ACC112 (cell line): ENCODE measurements around the gene RAB7A.
"Not testable (repeated sequence)": the region's sequence is repeated elsewhere in the genome, so short reads cannot be mapped to it uniquely, and the experiment has no call there.

ENCODE experiments used
- H2AFZ ChIP-seq: fragments of 200-600 bp; sonication (generic); one replicate; pipeline ENCODE4 v1.6.0; 2017; ENCODE audit warnings: antibody characterized with exemption, low read length; ENCODE audit not compliant: unreplicated experiment
- H3K27ac ChIP-seq: fragments of 200-600 bp; sonication (generic); 2 replicates; pipeline ENCODE4 v1.5.1; 2014; ENCODE audit warnings: low read depth, mild to moderate bottlenecking, antibody characterized with exemption, low read length, moderate library complexity
- H3K27me3 ChIP-seq: fragments of 200-600 bp; sonication (generic); 2 replicates; pipeline ENCODE4 v1.6.1; 2014; ENCODE audit warnings: mild to moderate bottlenecking, antibody characterized with exemption, low read length, moderate library complexity, mixed read lengths; ENCODE audit not compliant: insufficient read depth
- H3K36me3 ChIP-seq: fragments of 200-600 bp; sonication (generic); 2 replicates; pipeline ENCODE4 v1.6.1; 2016; ENCODE audit warnings: mild to moderate bottlenecking, antibody characterized with exemption, low read length, moderate library complexity, mixed read lengths; ENCODE audit not compliant: insufficient read depth
- H3K4me1 ChIP-seq: fragments of 200-600 bp; sonication (generic); one replicate; pipeline ENCODE4 v1.6.1; 2016; ENCODE audit warnings: low read length, mixed read lengths; ENCODE audit not compliant: insufficient read depth, unreplicated experiment, control insufficient read depth
- H3K4me3 ChIP-seq: fragments of 200-600 bp; sonication (generic); 2 replicates; pipeline ENCODE4 v1.5.1; 2014; ENCODE audit warnings: mild to moderate bottlenecking, low read depth, low read length
- H3K79me2 ChIP-seq: fragments of 200-600 bp; sonication (generic); one replicate; pipeline ENCODE4 v1.6.0; 2016; ENCODE audit warnings: low read length; ENCODE audit not compliant: control insufficient read depth, unreplicated experiment, insufficient read depth

Gene RAB7A

GRCh38 chr3:128712848-128713247, 13.1 kb upstream of the RAB7A start:
- Histone ChIP-seq H2AFZ (no peak overlapping the region), H3K27ac (no peak overlapping the region), H3K4me3 (no peak overlapping the region), H3K4me1 (no peaks in the 10 kb centered on the region), H3K36me3 (no peaks in the 10 kb centered on the region), H3K27me3 (peaks cover 6% of the 10 kb centered on the region; the same call in 1 of the 2 replicates), H3K79me2 (no peaks in the 10 kb centered on the region)

GRCh38 chr3:128714887-128715491, 11.0 kb upstream of the RAB7A start:
- Histone ChIP-seq H3K4me3 (no peak overlapping the region), H3K27ac (no peak overlapping the region), H3K36me3 (no peaks in the 10 kb centered on the region), H3K27me3 (peaks cover 6% of the 10 kb centered on the region; the same call in 1 of the 2 replicates), H3K79me2 (no peaks in the 10 kb centered on the region), H2AFZ (no peak overlapping the region), H3K4me1 (no peaks in the 10 kb centered on the region)

GRCh38 chr3:128718892-128719291, 7.1 kb upstream of the RAB7A start:
- not testable (repeated sequence) for H3K79me2 ChIP-seq, H3K4me1 ChIP-seq, H3K27me3 ChIP-seq, H3K4me3 ChIP-seq, H2AFZ ChIP-seq, H3K36me3 ChIP-seq, H3K27ac ChIP-seq

GRCh38 chr3:128720891-128721290, 5.1 kb upstream of the RAB7A start:
- no peak overlapping the region for H3K4me3 ChIP-seq
- no peaks in the 10 kb centered on the region for H3K4me1 ChIP-seq
- H3K27me3 ChIP-seq = 0 out of 2 replicates have a peak, but pooled peaks cover 5% of the 10 kb centered on the region
- no peak overlapping the region for H3K27ac ChIP-seq
- no peaks in the 10 kb centered on the region for H3K36me3 ChIP-seq
- H2AFZ ChIP-seq = no peak overlapping the region
- H3K79me2 ChIP-seq = peaks cover 7% of the 10 kb centered on the region

GRCh38 chr3:128723477-128723876, 2.5 kb upstream of the RAB7A start:
- no peaks in the 10 kb centered on the region for H3K36me3 ChIP-seq
- H3K27ac ChIP-seq = no peak overlapping the region
- H3K27me3 ChIP-seq = 0 out of 2 replicates have a peak, but pooled peaks cover 5% of the 10 kb centered on the region
- no peak overlapping the region for H2AFZ ChIP-seq
- peaks cover 31% of the 10 kb centered on the region for H3K79me2 ChIP-seq
- no peak overlapping the region for H3K4me3 ChIP-seq
- peaks cover 5% of the 10 kb centered on the region for H3K4me1 ChIP-seq

- H3K4me1 ChIP-seq = peaks cover 11% of the 10 kb centered on the region
- H3K4me3 ChIP-seq = peak overlapping the region; percentile 84
- H2AFZ ChIP-seq = peak overlapping the region; percentile 78
- peaks cover 50% of the 10 kb centered on the region for H3K79me2 ChIP-seq
- 0 out of 2 replicates have a peak, but pooled peaks cover 5% of the 10 kb centered on the region for H3K27me3 ChIP-seq
- H3K27ac ChIP-seq = peak overlapping the region; percentile 49
- no peaks in the 10 kb centered on the region for H3K36me3 ChIP-seq
Measured at GRCh38 chr3:128725547-128726022, 398 bp upstream of the RAB7A start.

GRCh38 chr3:128727059-128727458, 1.1 kb downstream of the RAB7A start:
- Histone ChIP-seq H3K79me2 (peaks cover 65% of the 10 kb centered on the region), H2AFZ (no peak overlapping the region), H3K4me1 (peaks cover 15% of the 10 kb centered on the region), H3K36me3 (0 out of 2 replicates have a peak, but pooled peaks cover 6% of the 10 kb centered on the region), H3K27ac (peak overlapping the region; percentile 90), H3K4me3 (peak overlapping the region; percentile 84), H3K27me3 (no peaks in the 10 kb centered on the region)

- peaks cover 69% of the 10 kb centered on the region for H3K79me2 ChIP-seq
- peak overlapping the region; percentile 84 for H3K4me3 ChIP-seq
- peaks cover 15% of the 10 kb centered on the region for H3K4me1 ChIP-seq
- no peaks in the 10 kb centered on the region for H3K27me3 ChIP-seq
- peak overlapping the region; percentile 90 for H3K27ac ChIP-seq
- no peak overlapping the region for H2AFZ ChIP-seq
- H3K36me3 ChIP-seq = 0 out of 2 replicates have a peak, but pooled peaks cover 9% of the 10 kb centered on the region
Measured at GRCh38 chr3:128727485-128727884, 1.5 kb downstream of the RAB7A start.

GRCh38 chr3:128727996-128728395, 2.0 kb downstream of the RAB7A start:
- Histone ChIP-seq H3K27ac (peak overlapping the region; percentile 90; the same call in 1 of the 2 replicates), H3K27me3 (no peaks in the 10 kb centered on the region)

GRCh38 chr3:128728521-128728920, 2.5 kb downstream of the RAB7A start:
- Histone ChIP-seq H3K4me3 (peak overlapping the region; percentile 84), H3K36me3 (0 out of 2 replicates have a peak, but pooled peaks cover 12% of the 10 kb centered on the region), H3K79me2 (peaks cover 80% of the 10 kb centered on the region), H3K4me1 (peaks cover 15% of the 10 kb centered on the region)
- H2AFZ ChIP-seq, H3K27me3 ChIP-seq, H3K27ac ChIP-seq: not testable (repeated sequence)

More at GRCh38 chr3:128727996-128728395, 2.0 kb downstream of the RAB7A start:
- Histone ChIP-seq H3K4me3 (peak overlapping the region; percentile 84), H3K36me3 (0 out of 2 replicates have a peak, but pooled peaks cover 12% of the 10 kb centered on the region), H2AFZ (no peak overlapping the region), H3K79me2 (peaks cover 74% of the 10 kb centered on the region), H3K4me1 (peaks cover 15% of the 10 kb centered on the region)

GRCh38 chr3:128730471-128730870, 4.5 kb downstream of the RAB7A start:
- H3K4me1 ChIP-seq = peaks cover 21% of the 10 kb centered on the region

More at GRCh38 chr3:128730471-128730870, 4.5 kb downstream of the RAB7A start:
- H3K36me3 ChIP-seq = 0 out of 2 replicates have a peak, but pooled peaks cover 12% of the 10 kb centered on the region
- H3K4me3 ChIP-seq = no peak overlapping the region
- no peaks in the 10 kb centered on the region for H3K27me3 ChIP-seq
- H2AFZ ChIP-seq = no peak overlapping the region
- peaks cover 95% of the 10 kb centered on the region for H3K79me2 ChIP-seq
- H3K27ac ChIP-seq = no peak overlapping the region
